GM12891 (cell line): ENCODE measurements around the gene B4GALT5. TPM values are rescaled to one million over a fixed set of nuclear protein-coding genes. Genes with fewer than 3 reads are reported as not detected.
"Not testable (repeated sequence)": the region's sequence is repeated elsewhere in the genome, so short reads cannot be mapped to it uniquely, and the experiment has no call there.

Source experiments
- DNase-seq: peaks from one replicate; pipeline ENCODE4 v3.0.0; 2011; ENCODE audit warnings: low spot score; ENCODE audit not compliant: insufficient read length
- FAIRE-seq: peaks from 2 replicates; lab custom pipeline; 2011; peaks lifted over from hg19 to GRCh38; lab: Jason Lieb, UNC
- PAX5 ChIP-seq: IDR thresholded peaks from 2 replicates; pipeline ENCODE4 v1.6.1; 2011; ENCODE audit warnings: low read length, moderate library complexity, mild to moderate bottlenecking; ENCODE audit not compliant: insufficient read depth, severe bottlenecking
- POLR2A ChIP-seq: IDR thresholded peaks from 2 replicates; pipeline ENCODE4 v1.6.1; 2011; ENCODE audit warnings: low read depth, low read length, control low read depth
- POLR2AphosphoS5 ChIP-seq: IDR thresholded peaks from 2 replicates; pipeline ENCODE4 v1.6.1; 2011; ENCODE audit warnings: low read depth, low read length, control low read depth
- POU2F2 ChIP-seq: IDR thresholded peaks from 2 replicates; pipeline ENCODE4 v1.6.1; 2011; ENCODE audit warnings: low read depth, mild to moderate bottlenecking, control low read depth, low read length, moderate library complexity
- SPI1 ChIP-seq: IDR thresholded peaks from 2 replicates; pipeline ENCODE4 v1.6.1; 2011; ENCODE audit warnings: low read depth, low read length, control low read depth
- TAF1 ChIP-seq: IDR thresholded peaks from 2 replicates; pipeline ENCODE4 v1.6.1; 2011; ENCODE audit warnings: low read depth, low read length, control low read depth
- polyA plus RNA-seq: library from polyadenylated mRNA; unstranded; fragments of >200 nt; gene quantifications from one replicate; pipeline ENCODE4 v1.2.1, GENCODE V29; 2012; ENCODE audit warnings: low read depth, missing spikeins, inconsistent platforms; ENCODE audit not compliant: missing spikeins

The B4GALT5 gene
- 7.5 TPM for polyA plus RNA-seq

GRCh38 chr20:49713753-49714712, at the start of gene B4GALT5:
TSS of gene B4GALT5 (minus strand) at chr20:49713878. CDS start at chr20:49713690, 188 bp downstream.
- DNase-seq (peak; percentile 70), FAIRE-seq (peak; percentile 90)
- TF ChIP-seq TAF1 (0 out of 2 replicates have a peak, but pooled peaks have one; percentile 21), POU2F2 (0 out of 2 replicates have a peak, but pooled peaks have one; percentile 33), SPI1 (no peak)

- no peak for TF ChIP-seq POLR2A
- TF ChIP-seq POU2F2 = no peak
- TF ChIP-seq SPI1 = no peak
- no peak for TF ChIP-seq TAF1
- TF ChIP-seq PAX5 = no peak
- no peak for TF ChIP-seq POLR2AphosphoS5
- no peak for DNase-seq
- no peak for FAIRE-seq
Observed at GRCh38 chr20:49762940-49763766, 49.5 kb upstream of the B4GALT5 start.

GRCh38 chr20:49761888-49762287, 48.2 kb upstream of the B4GALT5 start:
- not testable (repeated sequence) for DNase-seq, FAIRE-seq

GRCh38 chr20:49759266-49759950, 45.7 kb upstream of the B4GALT5 start:
- TF ChIP-seq POU2F2 (no peak), POLR2A (no peak), PAX5 (no peak), TAF1 (no peak), POLR2AphosphoS5 (no peak), SPI1 (no peak)
- FAIRE-seq (no peak), DNase-seq (no peak)

GRCh38 chr20:49758781-49759180, 45.1 kb upstream of the B4GALT5 start:
- DNase-seq = no peak
- no peak for FAIRE-seq
- TF ChIP-seq POLR2A = no peak
- TF ChIP-seq SPI1 = no peak
- TF ChIP-seq PAX5 = no peak
- no peak for TF ChIP-seq POU2F2
- TF ChIP-seq POLR2AphosphoS5 = no peak
- TF ChIP-seq TAF1 = no peak

- no peak for FAIRE-seq
- DNase-seq = no peak
- TF ChIP-seq SPI1 (no peak), PAX5 (no peak), POLR2AphosphoS5 (no peak)
Observed at GRCh38 chr20:49757597-49757996, 43.9 kb upstream of the B4GALT5 start.

GRCh38 chr20:49756241-49756640, 42.6 kb upstream of the B4GALT5 start:
- DNase-seq (no peak), FAIRE-seq (no peak)
- TF ChIP-seq POLR2A = no peak
- no peak for TF ChIP-seq POLR2AphosphoS5
- no peak for TF ChIP-seq TAF1
- no peak for TF ChIP-seq POU2F2
- TF ChIP-seq PAX5 = no peak
- TF ChIP-seq SPI1 = no peak

GRCh38 chr20:49754596-49754995, 40.9 kb upstream of the B4GALT5 start:
- TF ChIP-seq TAF1 (no peak), POLR2A (no peak), POLR2AphosphoS5 (no peak), PAX5 (no peak), SPI1 (no peak), POU2F2 (no peak)
- FAIRE-seq (no peak), DNase-seq (no peak)

- FAIRE-seq (no peak), DNase-seq (no peak)
- TF ChIP-seq PAX5 (no peak), SPI1 (no peak), POLR2A (no peak), POU2F2 (no peak), POLR2AphosphoS5 (no peak), TAF1 (no peak)
Observed at GRCh38 chr20:49753133-49753532, 39.5 kb upstream of the B4GALT5 start.
